SU-DHL-6 (cell line): ENCODE data around the gene UPK1A.

Source experiments
- H2AFZ ChIP-seq: fragments of 200-600 bp; sonication (generic); 2 replicates; pipeline ENCODE4 v1.6.1; 2014; ENCODE audit warnings: low read depth, mild to moderate bottlenecking, moderate library complexity, mixed read lengths, antibody characterized with exemption, low read length; ENCODE audit not compliant: severe bottlenecking
- H3F3A ChIP-seq: fragments of 200-600 bp; shearing (Covaris generic); 2 replicates; pipeline ENCODE4 v1.6.0; 2016; ENCODE audit warnings: antibody characterized with exemption, mild to moderate bottlenecking; ENCODE audit not compliant: insufficient read depth
- H3K27ac ChIP-seq: fragments of 200-600 bp; sonication (generic); 2 replicates; pipeline ENCODE4 v1.5.1; 2016; ENCODE audit warnings: low read depth, mild to moderate bottlenecking, low read length, moderate library complexity, mixed read lengths
- H3K27me3 ChIP-seq: fragments of 200-600 bp; sonication (generic), shearing (Covaris generic); 2 replicates; pipeline ENCODE4 v1.6.0; 2014; ENCODE audit warnings: mild to moderate bottlenecking, low read length
- H3K36me3 ChIP-seq: fragments of 200-600 bp; sonication (generic); 2 replicates; pipeline ENCODE4 v1.6.1; 2014; ENCODE audit warnings: mild to moderate bottlenecking, low read length, mixed read lengths
- H3K4me2 ChIP-seq: fragments of 300-600, 200-600 bp; shearing (Covaris generic), sonication (generic); 2 replicates; pipeline ENCODE4 v1.6.0; 2014; ENCODE audit warnings: low read length, low read depth, mild to moderate bottlenecking; ENCODE audit not compliant: poor library complexity, severe bottlenecking
- H3K4me3 ChIP-seq: fragments of 200-600 bp; sonication (generic); 2 replicates; pipeline ENCODE4 v1.5.1; 2014; ENCODE audit warnings: antibody characterized with exemption, low read length, mild to moderate bottlenecking, mixed read lengths; ENCODE audit not compliant: insufficient read depth, poor library complexity, severe bottlenecking
- H3K79me2 ChIP-seq: fragments of 200-600 bp; sonication (generic); 2 replicates; pipeline ENCODE4 v1.6.1; 2014; ENCODE audit warnings: mild to moderate bottlenecking, low read length, moderate library complexity; ENCODE audit not compliant: insufficient read depth
- H3K9ac ChIP-seq: fragments of 200-600 bp; sonication (generic); 2 replicates; pipeline ENCODE4 v1.7.0; 2014; ENCODE audit warnings: mild to moderate bottlenecking, low read length
- H3K9me2 ChIP-seq: fragments of 200-600 bp; sonication (generic); replicated peaks from 2 replicates; pipeline ENCODE4 v1.6.1; 2014; ENCODE audit warnings: low read length; ENCODE audit not compliant: insufficient read depth
- H3K9me3 ChIP-seq: fragments of 200-600 bp; sonication (generic); 2 replicates; pipeline ENCODE4 v1.6.1; 2014; ENCODE audit warnings: low read length, mixed read lengths; ENCODE audit not compliant: insufficient read depth
- H4K20me1 ChIP-seq: fragments of 200-600 bp; sonication (generic); 2 replicates; pipeline ENCODE4 v1.6.1; 2014; ENCODE audit warnings: low read depth, mild to moderate bottlenecking, antibody characterized with exemption, low read length, moderate library complexity, mixed read lengths
- EZH2phosphoT487 ChIP-seq: fragments of 200-600 bp; sonication (generic), shearing (Covaris generic); conservative IDR thresholded peaks from 2 replicates; pipeline ENCODE4 v1.6.1; 2018; ENCODE audit warnings: mild to moderate bottlenecking, antibody characterized with exemption, low read length, moderate library complexity, mixed read lengths
- TF ChIP-seq, protein P1 (sequence below): fragments of 200-600 bp; sonication (generic); IDR thresholded peaks from one replicate; pipeline ENCODE4 v1.5.1; 2017; ENCODE audit warnings: antibody characterized with exemption, mild to moderate bottlenecking, low read length, moderate library complexity; ENCODE audit not compliant: insufficient read depth, poor library complexity, severe bottlenecking

Gene UPK1A

DNA sequence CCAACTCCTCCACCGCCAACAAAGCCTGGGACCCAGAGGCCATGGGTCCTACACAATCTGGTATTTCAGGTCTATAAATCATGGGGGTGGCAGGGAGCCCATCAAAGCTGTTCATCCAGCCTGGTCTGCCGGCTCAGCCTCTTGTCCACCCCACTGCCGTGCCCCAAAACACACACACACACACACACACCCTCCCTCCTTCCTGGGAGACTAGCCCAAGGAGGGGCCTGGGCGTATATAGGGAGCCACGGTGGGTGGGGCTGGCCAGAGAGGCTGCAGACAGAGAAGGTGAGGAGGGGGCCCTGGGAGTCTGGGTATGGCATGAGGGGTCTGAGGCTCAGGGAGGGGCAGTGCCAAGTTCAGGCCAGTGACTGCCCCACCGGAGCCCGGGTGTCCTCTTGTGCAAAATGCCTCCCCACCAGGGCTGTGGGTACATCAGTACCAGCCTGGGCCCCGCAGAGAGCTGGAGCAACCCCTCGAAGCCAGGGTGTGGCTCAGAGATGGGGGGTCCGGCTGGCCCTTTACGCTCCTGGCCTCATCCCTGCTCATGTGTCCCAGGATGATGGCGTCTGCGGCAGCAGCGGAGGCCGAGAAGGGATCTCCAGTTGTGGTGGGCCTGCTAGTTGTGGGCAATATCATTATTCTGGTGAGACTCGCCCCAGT, at the start of gene UPK1A:
TSS of gene UPK1A (plus strand) at position 267 of the 663 bp plus-strand sequence. CDS start at position 563, 296 bp downstream.
- H3K36me3 ChIP-seq, result no peaks in the 10 kb centered on the region
- no peaks in the 10 kb centered on the region for H3K27me3 ChIP-seq
- no peaks in the 10 kb centered on the region for H3F3A ChIP-seq
- no peak within 1 kb of the TSS for H3K27ac ChIP-seq
- H4K20me1 ChIP-seq, result no peaks in the 10 kb centered on the region
- no peaks in the 10 kb centered on the region for H3K9me3 ChIP-seq
- no peak within 1 kb of the TSS for H3K4me2 ChIP-seq
- no peaks in the 10 kb centered on the region for H3K79me2 ChIP-seq
- H3K9me2 ChIP-seq, result no peaks in the 10 kb centered on the region
- no peak for TF ChIP-seq EZH2phosphoT487
- TF ChIP-seq, protein P1, sequence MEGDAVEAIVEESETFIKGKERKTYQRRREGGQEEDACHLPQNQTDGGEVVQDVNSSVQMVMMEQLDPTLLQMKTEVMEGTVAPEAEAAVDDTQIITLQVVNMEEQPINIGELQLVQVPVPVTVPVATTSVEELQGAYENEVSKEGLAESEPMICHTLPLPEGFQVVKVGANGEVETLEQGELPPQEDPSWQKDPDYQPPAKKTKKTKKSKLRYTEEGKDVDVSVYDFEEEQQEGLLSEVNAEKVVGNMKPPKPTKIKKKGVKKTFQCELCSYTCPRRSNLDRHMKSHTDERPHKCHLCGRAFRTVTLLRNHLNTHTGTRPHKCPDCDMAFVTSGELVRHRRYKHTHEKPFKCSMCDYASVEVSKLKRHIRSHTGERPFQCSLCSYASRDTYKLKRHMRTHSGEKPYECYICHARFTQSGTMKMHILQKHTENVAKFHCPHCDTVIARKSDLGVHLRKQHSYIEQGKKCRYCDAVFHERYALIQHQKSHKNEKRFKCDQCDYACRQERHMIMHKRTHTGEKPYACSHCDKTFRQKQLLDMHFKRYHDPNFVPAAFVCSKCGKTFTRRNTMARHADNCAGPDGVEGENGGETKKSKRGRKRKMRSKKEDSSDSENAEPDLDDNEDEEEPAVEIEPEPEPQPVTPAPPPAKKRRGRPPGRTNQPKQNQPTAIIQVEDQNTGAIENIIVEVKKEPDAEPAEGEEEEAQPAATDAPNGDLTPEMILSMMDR, result no peak
- no peak within 1 kb of the TSS for H3K4me3 ChIP-seq
- no peak within 1 kb of the TSS for H3K9ac ChIP-seq
- no peak within 1 kb of the TSS for H2AFZ ChIP-seq

DNA sequence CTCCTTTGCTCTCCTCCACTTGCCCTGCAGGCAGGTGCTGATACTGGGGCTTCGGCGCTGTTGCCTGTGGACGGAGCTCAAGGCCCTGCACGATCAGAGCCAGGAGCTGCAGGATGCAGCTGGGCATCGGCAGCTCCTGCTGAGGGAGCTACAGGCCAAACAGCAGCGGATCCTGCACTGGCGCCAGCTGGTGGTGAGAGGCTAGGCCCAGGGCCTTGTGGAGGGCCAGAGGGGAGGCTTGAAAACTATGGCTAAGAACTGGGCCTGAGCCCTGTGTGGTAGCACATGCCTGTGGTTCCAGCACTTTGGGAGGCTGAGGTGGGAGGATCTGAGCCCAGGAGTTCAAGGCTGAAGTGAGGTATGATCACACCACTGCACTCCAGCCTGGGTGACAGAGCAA, 47.5 kb upstream of the UPK1A start:
- Histone ChIP-seq H3K79me2 (no peaks in the 10 kb centered on the region), H3F3A (no peaks in the 10 kb centered on the region), H3K9ac (no peak overlapping the region), H3K9me3 (no peaks in the 10 kb centered on the region), H3K27me3 (no peaks in the 10 kb centered on the region), H3K27ac (no peak overlapping the region), H4K20me1 (no peaks in the 10 kb centered on the region), H3K4me2 (no peak overlapping the region), H2AFZ (no peak overlapping the region), H3K36me3 (no peaks in the 10 kb centered on the region), H3K4me3 (no peak overlapping the region), H3K9me2 (no peaks in the 10 kb centered on the region)
- no peak for TF ChIP-seq EZH2phosphoT487
- TF ChIP-seq, protein P1, result no peak

DNA sequence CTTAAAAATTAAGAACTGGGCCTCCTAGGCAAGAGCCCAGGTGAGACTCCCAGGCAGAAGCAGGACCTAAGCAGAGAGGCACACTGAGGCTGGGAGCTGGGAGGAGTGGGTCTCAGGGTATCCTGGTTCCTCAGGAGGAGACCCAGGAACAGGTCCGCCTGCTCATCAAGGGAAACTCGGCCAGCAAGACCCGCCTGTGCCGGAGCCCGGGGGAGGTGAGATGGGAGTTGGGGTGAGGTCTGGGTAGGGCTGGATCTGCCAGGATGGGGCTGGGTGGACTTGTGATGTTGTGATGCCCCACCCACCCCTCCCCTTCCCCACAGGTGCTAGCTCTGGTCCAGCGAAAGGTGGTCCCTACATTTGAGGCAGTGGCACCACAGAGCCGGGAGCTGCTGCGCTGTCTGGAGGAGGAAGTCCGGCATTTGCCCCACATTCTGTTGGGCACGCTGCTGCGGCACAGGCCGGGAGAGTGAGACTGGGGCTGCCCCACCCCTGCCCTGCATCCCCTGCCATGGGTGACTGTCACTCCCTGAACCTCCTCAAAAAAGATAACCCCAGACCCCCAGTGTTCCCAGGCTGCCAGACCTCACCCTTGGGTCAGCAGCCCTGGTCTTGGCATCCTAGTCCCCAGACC, 46.9 kb upstream of the UPK1A start:
- TF ChIP-seq, protein P1, result no peak
- no peak for TF ChIP-seq EZH2phosphoT487
- Histone ChIP-seq H4K20me1 (no peaks in the 10 kb centered on the region), H3K4me3 (no peak overlapping the region), H3F3A (no peaks in the 10 kb centered on the region), H3K36me3 (no peaks in the 10 kb centered on the region), H3K27ac (no peak overlapping the region), H3K9ac (no peak overlapping the region), H3K79me2 (no peaks in the 10 kb centered on the region), H3K27me3 (no peaks in the 10 kb centered on the region), H3K9me2 (no peaks in the 10 kb centered on the region), H3K4me2 (no peak overlapping the region), H3K9me3 (no peaks in the 10 kb centered on the region), H2AFZ (no peak overlapping the region)
